HCT116 (cell line): ENCODE measurements around the gene NT5DC3. TPM values are rescaled to one million over a fixed set of nuclear protein-coding genes. Genes with fewer than 3 reads are reported as not detected.

ENCODE experiments used
- ATAC-seq: fragments of 200-7000 bp; cut with Tn5 transposase; 2 replicates; pipeline ENCODE4 v1.9.1; 2020; ENCODE audit warnings: mild to moderate bottlenecking, moderate library complexity
- BruUV-seq: library from RNA; stranded (reverse); fragments of 400-500 nt; replicated peaks from 2 replicates; lab custom pipeline; 2021; lab: Mats Ljungman, UMichigan
- CTCF ChIA-PET: fragments of 300-600 bp; sonication (Branson Sonifier 250); formaldehyde crosslinking; loops from one replicate; lab custom pipeline; 2021; ENCODE audit warnings: antibody characterized with exemption; lab: Charles Lee
- POLR2A ChIA-PET: fragments of 300-600, 350-600 bp; sonication (Branson Sonifier 250); formaldehyde crosslinking; loops from one replicate; lab custom pipeline; 2021; ENCODE audit warnings: antibody characterized with exemption; lab: Charles Lee
- RAD21 ChIA-PET, 2 experiments: fragments of 300-600 bp; sonication (Branson Sonifier 250); formaldehyde crosslinking; loops; one replicate each; lab custom pipeline; 2023; ENCODE audit warnings: low total read pairs in 2 of 2; ENCODE audit not compliant: uncharacterized antibody in 2 of 2, unreplicated experiment in 2 of 2, low non-redundant PET in 1 of 2; lab: Charles Lee
- DNase-seq: peaks from one replicate; pipeline ENCODE4 v3.0.0-alpha.2; 2010; ENCODE audit warnings: low read depth, low spot score
- H2AFZ ChIP-seq: fragments of 200-600 bp; shearing (Covaris generic), sonication (generic); 2 replicates; pipeline ENCODE4 v1.6.1; 2017; ENCODE audit warnings: low read depth, mixed run types, mixed read lengths, antibody characterized with exemption, low read length; ENCODE audit not compliant: poor library complexity, severe bottlenecking
- H3K27ac ChIP-seq: 2 replicates; pipeline ENCODE4 v1.5.1; 2012; ENCODE audit warnings: low read depth, low read length
- H3K27me3 ChIP-seq: fragments of 200-600 bp; sonication (generic); 2 replicates; pipeline ENCODE4 v1.6.1; 2016; ENCODE audit warnings: mixed run types, low read length, mixed read lengths; ENCODE audit not compliant: insufficient read depth
- H3K36me3 ChIP-seq, 2 experiments: fragments of 200-500 bp in 1 of 2; fragments of 200-600 bp in 1 of 2; sonication (Bioruptor generic) in 1 of 2; sonication (generic) in 1 of 2; 2 replicates each; pipeline versions ENCODE4 v1.5.1 to v1.6.1; 2014 to 2016; ENCODE audit warnings: low read length in 2 of 2, inconsistent platforms in 1 of 2, mixed read lengths in 1 of 2, mixed run types in 1 of 2; ENCODE audit not compliant: insufficient read depth in 2 of 2, control insufficient read depth in 1 of 2
- H3K4me1 ChIP-seq, 2 experiments: fragments of 200-600 bp in 1 of 2; sonication (generic) in 1 of 2; 2 replicates each; pipeline versions ENCODE4 v1.5.1 to v1.6.1; 2012 to 2017; ENCODE audit warnings: low read length in 2 of 2, inconsistent platforms in 1 of 2, mild to moderate bottlenecking in 1 of 2, mixed read lengths in 1 of 2, mixed run types in 1 of 2, moderate library complexity in 1 of 2; ENCODE audit not compliant: insufficient read depth in 2 of 2, control insufficient read depth in 1 of 2
- H3K4me2 ChIP-seq: fragments of 200-600 bp; sonication (generic); 2 replicates; pipeline ENCODE4 v1.6.1; 2017; ENCODE audit warnings: mixed run types, low read length, mixed read lengths
- H3K4me3 ChIP-seq, 2 experiments: fragments of 200-600 bp in 1 of 2; sonication (generic) in 1 of 2; replicated peaks in 1 of 2; 2 replicates each; pipeline ENCODE4 v1.5.1; 2011 to 2016; ENCODE audit warnings: low read length in 2 of 2, control low read depth in 1 of 2, low read depth in 1 of 2, mild to moderate bottlenecking in 1 of 2, mixed read lengths in 1 of 2, mixed run types in 1 of 2
- H3K79me2 ChIP-seq: fragments of 200-600 bp; sonication (generic); 2 replicates; pipeline ENCODE4 v1.6.1; 2017; ENCODE audit warnings: mild to moderate bottlenecking, mixed run types, low read length, moderate library complexity, mixed read lengths; ENCODE audit not compliant: insufficient read depth
- H3K9ac ChIP-seq: fragments of 200-600 bp; sonication (generic); 2 replicates; pipeline ENCODE4 v1.6.1; 2016; ENCODE audit warnings: low read length, mixed read lengths
- H3K9me2 ChIP-seq: fragments of 200-600 bp; sonication (generic), shearing (Covaris generic); 2 replicates; pipeline ENCODE4 v1.6.1; 2017; ENCODE audit warnings: mixed run types, mild to moderate bottlenecking, moderate library complexity; ENCODE audit not compliant: insufficient read depth
- H3K9me3 ChIP-seq, 2 experiments: fragments of 200-500 bp in 1 of 2; fragments of 200-600 bp in 1 of 2; sonication (Bioruptor generic) in 1 of 2; sonication (generic) in 1 of 2; 2 replicates each; pipeline ENCODE4 v1.6.1; 2014 to 2017; ENCODE audit warnings: low read length in 2 of 2, mixed read lengths in 2 of 2, inconsistent platforms in 1 of 2, low read depth in 1 of 2, mild to moderate bottlenecking in 1 of 2, mixed run types in 1 of 2, moderate library complexity in 1 of 2; ENCODE audit not compliant: control insufficient read depth in 1 of 2, insufficient read depth in 1 of 2
- H4K20me1 ChIP-seq: fragments of 200-600 bp; sonication (generic), shearing (Covaris generic); 2 replicates; pipeline ENCODE4 v1.6.1; 2017; ENCODE audit warnings: mixed run types, mild to moderate bottlenecking, moderate library complexity; ENCODE audit not compliant: insufficient read depth
- CBX3 ChIP-seq: IDR thresholded peaks from 2 replicates; pipeline ENCODE4 v1.6.1; 2012; ENCODE audit warnings: low read depth
- SRF ChIP-seq: IDR thresholded peaks from 2 replicates; pipeline ENCODE4 v1.6.1; 2012; ENCODE audit warnings: low read depth
- ZFX ChIP-seq: fragments of 450-650 bp; IDR thresholded peaks from 2 replicates; pipeline ENCODE4 v1.6.1; 2017
- intact Hi-C: fragments of 100-400 bp; cut with micrococcal nuclease; formaldehyde crosslinking; loops from 2 replicates; pipeline ENCODE4 v1.10.0; 2022
- total RNA-seq: library from RNA; stranded (reverse); gene quantifications from one replicate; pipeline ENCODE4 v1.2.1, GENCODE V29; 2021; ENCODE audit not compliant: unreplicated experiment
- TF ChIP-seq, protein P1 (sequence below): IDR thresholded peaks from 2 replicates; pipeline ENCODE4 v1.6.1; 2012; ENCODE audit warnings: low read depth

NT5DC3 gene
- total RNA-seq, 1 experiment from 2014 or later = 18.7 TPM

DNA sequence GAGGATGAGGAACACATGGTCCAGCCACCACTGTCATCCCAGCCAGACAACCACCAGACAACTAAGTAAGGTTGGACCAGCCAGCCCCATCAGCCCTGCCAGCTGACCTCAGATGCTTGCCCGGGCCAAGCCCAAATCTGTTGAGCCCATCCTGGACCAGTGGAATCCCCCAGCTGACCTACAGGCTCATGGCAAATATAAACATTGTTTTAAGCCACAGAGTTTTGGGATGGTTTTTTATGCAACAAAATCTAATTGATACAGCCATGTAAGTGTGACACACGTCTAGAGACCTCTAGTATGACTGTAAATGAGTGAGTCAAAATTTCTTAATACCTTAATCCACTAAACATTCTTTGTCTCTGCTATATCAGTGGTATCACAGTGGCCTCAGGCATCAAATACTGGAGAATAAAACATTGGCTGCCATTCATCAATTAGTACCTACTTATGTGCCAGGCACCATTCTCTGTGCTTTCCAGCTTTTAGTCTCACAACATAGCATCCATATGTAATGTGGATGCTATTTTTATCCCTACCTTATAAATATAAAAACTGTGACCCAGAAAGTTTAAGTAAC is 24.2 kb upstream of the NT5DC3 start:
- Histone ChIP-seq H3K9ac (no peak overlapping the region), H3K36me3 (no peaks in the 10 kb centered on the region), H3K27ac (no peak overlapping the region), H3K27me3 (no peaks in the 10 kb centered on the region), H3K4me1 (peaks cover 5 to 6% of the 10 kb centered on the region in 2 experiments; a peak in 3 of 4 replicates), H4K20me1 (no peaks in the 10 kb centered on the region), H3K79me2 (no peaks in the 10 kb centered on the region), H3K9me2 (no peaks in the 10 kb centered on the region), H3K4me3 (no peak overlapping the region), H3K4me2 (no peak overlapping the region), H2AFZ (no peak overlapping the region), H3K9me3 (no peaks in the 10 kb centered on the region)
- DNase-seq (no peak), ATAC-seq (no peak)
- ChIA-PET CTCF (no interaction called here), RAD21 (no interaction called here), POLR2A (no interaction called here)
- BruUV-seq = no TSS peak
- no peak for TF ChIP-seq CBX3
- intact Hi-C loops = no loop called here

DNA sequence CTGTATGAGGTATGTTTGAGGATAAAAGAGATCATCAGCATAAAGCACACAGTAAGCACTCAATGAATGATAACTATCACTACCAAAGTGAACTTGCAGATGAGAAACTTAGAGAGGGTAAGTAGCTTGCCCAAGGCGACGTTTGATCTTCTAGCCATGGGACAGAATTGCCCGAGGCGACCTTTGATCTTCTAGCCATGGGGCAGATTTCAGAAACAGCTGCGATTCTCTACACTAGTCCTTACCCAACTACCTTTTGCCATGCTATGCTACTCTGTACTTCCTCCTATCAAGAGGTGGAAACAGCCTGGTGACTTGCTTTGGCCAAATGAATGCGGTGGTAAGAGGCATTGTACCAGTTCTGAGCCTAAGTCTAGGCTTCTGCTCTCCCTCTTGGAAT is 23.7 kb upstream of the NT5DC3 start:
- BruUV-seq = no TSS peak
- H3K36me3 ChIP-seq = no peaks in the 10 kb centered on the region
- H3K9ac ChIP-seq = no peak overlapping the region
- no peaks in the 10 kb centered on the region for H3K9me3 ChIP-seq
- H3K79me2 ChIP-seq = no peaks in the 10 kb centered on the region
- ChIA-PET POLR2A (no interaction called here), RAD21 (no interaction called here), CTCF (no interaction called here)
- no peaks in the 10 kb centered on the region for H4K20me1 ChIP-seq
- H3K27me3 ChIP-seq = no peaks in the 10 kb centered on the region
- intact Hi-C loops = no loop called here
- ATAC-seq = no peak
- H2AFZ ChIP-seq = no peak overlapping the region
- no peak for DNase-seq
- H3K27ac ChIP-seq = no peak overlapping the region
- peaks cover 10 to 11% of the 10 kb centered on the region in 2 experiments for H3K4me1 ChIP-seq
- TF ChIP-seq SRF (no peak), ZFX (no peak)
- TF ChIP-seq, protein P1, sequence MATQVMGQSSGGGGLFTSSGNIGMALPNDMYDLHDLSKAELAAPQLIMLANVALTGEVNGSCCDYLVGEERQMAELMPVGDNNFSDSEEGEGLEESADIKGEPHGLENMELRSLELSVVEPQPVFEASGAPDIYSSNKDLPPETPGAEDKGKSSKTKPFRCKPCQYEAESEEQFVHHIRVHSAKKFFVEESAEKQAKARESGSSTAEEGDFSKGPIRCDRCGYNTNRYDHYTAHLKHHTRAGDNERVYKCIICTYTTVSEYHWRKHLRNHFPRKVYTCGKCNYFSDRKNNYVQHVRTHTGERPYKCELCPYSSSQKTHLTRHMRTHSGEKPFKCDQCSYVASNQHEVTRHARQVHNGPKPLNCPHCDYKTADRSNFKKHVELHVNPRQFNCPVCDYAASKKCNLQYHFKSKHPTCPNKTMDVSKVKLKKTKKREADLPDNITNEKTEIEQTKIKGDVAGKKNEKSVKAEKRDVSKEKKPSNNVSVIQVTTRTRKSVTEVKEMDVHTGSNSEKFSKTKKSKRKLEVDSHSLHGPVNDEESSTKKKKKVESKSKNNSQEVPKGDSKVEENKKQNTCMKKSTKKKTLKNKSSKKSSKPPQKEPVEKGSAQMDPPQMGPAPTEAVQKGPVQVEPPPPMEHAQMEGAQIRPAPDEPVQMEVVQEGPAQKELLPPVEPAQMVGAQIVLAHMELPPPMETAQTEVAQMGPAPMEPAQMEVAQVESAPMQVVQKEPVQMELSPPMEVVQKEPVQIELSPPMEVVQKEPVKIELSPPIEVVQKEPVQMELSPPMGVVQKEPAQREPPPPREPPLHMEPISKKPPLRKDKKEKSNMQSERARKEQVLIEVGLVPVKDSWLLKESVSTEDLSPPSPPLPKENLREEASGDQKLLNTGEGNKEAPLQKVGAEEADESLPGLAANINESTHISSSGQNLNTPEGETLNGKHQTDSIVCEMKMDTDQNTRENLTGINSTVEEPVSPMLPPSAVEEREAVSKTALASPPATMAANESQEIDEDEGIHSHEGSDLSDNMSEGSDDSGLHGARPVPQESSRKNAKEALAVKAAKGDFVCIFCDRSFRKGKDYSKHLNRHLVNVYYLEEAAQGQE = no peak
- H3K4me3 ChIP-seq = no peak overlapping the region
- no peak overlapping the region for H3K4me2 ChIP-seq
- H3K9me2 ChIP-seq = no peaks in the 10 kb centered on the region
